ENCODE results near the gene SNPH. TPM values are rescaled to one million over a fixed set of nuclear protein-coding genes. Genes with fewer than 3 reads are reported as not detected.

Gene SNPH
- total and polyA plus RNA-seq, 2 experiments from 2014 or later = 5.7 to 11.2 TPM

DNA sequence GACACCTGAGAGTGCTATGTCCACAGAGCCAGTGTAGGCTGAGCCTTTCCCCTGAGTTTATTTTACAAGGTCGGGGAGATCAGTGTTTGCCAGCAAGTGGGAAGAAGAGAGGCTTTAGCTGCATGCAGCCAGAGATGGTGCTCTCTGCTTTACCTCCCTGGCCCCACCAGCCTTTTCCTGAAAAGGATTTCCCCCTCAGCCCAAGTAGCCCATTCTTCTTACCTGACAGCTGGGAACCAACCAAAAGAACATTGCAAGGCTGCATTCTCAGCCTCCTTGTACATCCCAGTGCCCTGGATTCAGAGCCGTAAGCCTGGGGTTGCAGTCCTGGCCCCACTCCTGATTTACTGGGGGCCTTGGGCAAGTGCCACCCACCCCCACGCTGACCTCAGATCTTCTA is 16.9 kb downstream of the SNPH start:
- in situ Hi-C loops (cut with MboI) = no loop called here
- 82 to 90% methylated on average over 3 of the region's 3 CpGs for WGBS, 2 experiments (ENCODE audit: low coverage in 1 of 2, low lambda C conversion rate in 2 of 2, missing lambda C conversion rate in 2 of 2)
- Histone ChIP-seq H3K27me3 (replicated peaks; ENCODE audit: insufficient read depth) (no peaks in the 10 kb centered on the region), H3K9me2 (ENCODE audit: insufficient read depth) (no peaks in the 10 kb centered on the region), H3K4me1 (ENCODE audit: insufficient read depth) (no peaks in the 10 kb centered on the region; the same call in 1 of the 2 replicates), H3K36me3 (ENCODE audit: low read depth) (no peaks in the 10 kb centered on the region), H2AFZ (no peak overlapping the region), H3K4me3 (no peak overlapping the region), H3K4me2 (ENCODE audit: unreplicated experiment) (no peak overlapping the region), H3K9me3 (ENCODE audit: low read depth) (no peaks in the 10 kb centered on the region), H3F3A (ENCODE audit: insufficient read depth) (no peaks in the 10 kb centered on the region), H3K79me2 (ENCODE audit: insufficient read depth) (no peaks in the 10 kb centered on the region), H3K27ac (no peak overlapping the region), H3K9ac (no peak overlapping the region), H4K20me1 (ENCODE audit: insufficient read depth) (no peaks in the 10 kb centered on the region)
- no peak for TF ChIP-seq EZH2 (IDR thresholded peaks at IDR 0.05; ENCODE audit: insufficient read depth, poor library complexity, severe bottlenecking)
- TF ChIP-seq EZH2phosphoT487 (IDR thresholded peaks at IDR 0.05; ENCODE audit: insufficient read depth, low read depth) = no peak
- DNase-seq = no peak

DNA sequence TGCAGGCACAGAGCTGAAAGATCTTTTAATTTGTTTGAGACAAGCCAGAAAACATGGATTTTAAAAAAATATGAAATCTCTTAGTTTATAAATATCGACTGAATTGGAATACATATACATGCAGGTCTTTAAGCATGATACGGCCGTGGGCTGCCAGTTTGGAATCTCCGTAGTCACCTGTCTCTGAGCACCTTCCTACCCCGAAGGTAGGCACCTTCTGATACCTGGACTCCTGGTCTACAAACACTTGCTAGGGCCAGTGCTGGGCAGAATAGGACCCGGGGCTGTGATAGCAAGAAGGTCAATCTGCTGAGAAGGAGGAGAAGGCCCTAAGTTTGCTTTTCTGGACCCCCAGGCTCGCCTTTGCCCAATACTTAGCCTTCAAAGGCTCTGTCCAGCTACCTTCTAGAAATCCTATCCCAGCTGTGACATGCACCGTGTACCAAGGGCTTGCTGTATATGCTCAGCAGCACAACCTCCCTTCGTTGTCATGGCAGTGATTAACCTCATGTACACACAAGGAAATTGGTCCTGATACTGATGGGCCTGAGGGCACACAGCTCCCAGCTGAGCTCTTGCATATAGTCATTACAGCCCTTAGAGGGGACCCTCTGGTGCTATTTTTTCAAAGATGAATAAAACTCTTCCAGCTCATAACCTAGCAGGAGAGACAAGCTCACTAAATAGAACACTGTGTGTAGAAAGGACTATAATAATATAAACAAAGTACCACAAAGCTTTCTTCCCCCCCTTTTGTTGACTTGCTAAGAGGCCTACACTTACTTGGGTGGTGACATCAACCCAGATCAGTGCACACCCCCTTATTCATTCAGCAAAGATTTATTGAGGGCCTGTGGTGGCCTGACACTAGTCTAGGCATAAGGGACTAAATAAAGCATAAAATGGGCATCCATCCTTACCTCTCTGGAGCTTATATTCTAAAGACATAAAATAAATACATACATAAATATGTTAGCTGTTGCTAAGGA is 17.7 kb downstream of the SNPH start:
- H3K27ac ChIP-seq = no peak overlapping the region
- H3K79me2 ChIP-seq (ENCODE audit: insufficient read depth) = no peaks in the 10 kb centered on the region
- no peak overlapping the region for H3K4me2 ChIP-seq (ENCODE audit: unreplicated experiment)
- H3F3A ChIP-seq (ENCODE audit: insufficient read depth) = no peaks in the 10 kb centered on the region
- H2AFZ ChIP-seq = no peak overlapping the region
- H3K9me3 ChIP-seq (ENCODE audit: low read depth) = no peaks in the 10 kb centered on the region
- no peak overlapping the region for H3K4me3 ChIP-seq
- no peak for DNase-seq
- WGBS, 2 experiments (ENCODE audit: low coverage in 1 of 2, low lambda C conversion rate in 2 of 2, missing lambda C conversion rate in 2 of 2) = 85 to 89% methylated on average over 9 of the region's 9 CpGs
- H3K27me3 ChIP-seq (replicated peaks; ENCODE audit: insufficient read depth) = no peaks in the 10 kb centered on the region
- no peaks in the 10 kb centered on the region for H3K9me2 ChIP-seq (ENCODE audit: insufficient read depth)
- in situ Hi-C loops (cut with MboI) = no loop called here
- no peaks in the 10 kb centered on the region; the same call in 1 of the 2 replicates for H3K4me1 ChIP-seq (ENCODE audit: insufficient read depth)
- TF ChIP-seq EZH2phosphoT487 (IDR thresholded peaks at IDR 0.05; ENCODE audit: insufficient read depth, low read depth) (no peak), EZH2 (IDR thresholded peaks at IDR 0.05; ENCODE audit: insufficient read depth, poor library complexity, severe bottlenecking) (no peak)
- H3K36me3 ChIP-seq (ENCODE audit: low read depth) = no peaks in the 10 kb centered on the region
- H4K20me1 ChIP-seq (ENCODE audit: insufficient read depth) = no peaks in the 10 kb centered on the region
- no peak overlapping the region for H3K9ac ChIP-seq

DNA sequence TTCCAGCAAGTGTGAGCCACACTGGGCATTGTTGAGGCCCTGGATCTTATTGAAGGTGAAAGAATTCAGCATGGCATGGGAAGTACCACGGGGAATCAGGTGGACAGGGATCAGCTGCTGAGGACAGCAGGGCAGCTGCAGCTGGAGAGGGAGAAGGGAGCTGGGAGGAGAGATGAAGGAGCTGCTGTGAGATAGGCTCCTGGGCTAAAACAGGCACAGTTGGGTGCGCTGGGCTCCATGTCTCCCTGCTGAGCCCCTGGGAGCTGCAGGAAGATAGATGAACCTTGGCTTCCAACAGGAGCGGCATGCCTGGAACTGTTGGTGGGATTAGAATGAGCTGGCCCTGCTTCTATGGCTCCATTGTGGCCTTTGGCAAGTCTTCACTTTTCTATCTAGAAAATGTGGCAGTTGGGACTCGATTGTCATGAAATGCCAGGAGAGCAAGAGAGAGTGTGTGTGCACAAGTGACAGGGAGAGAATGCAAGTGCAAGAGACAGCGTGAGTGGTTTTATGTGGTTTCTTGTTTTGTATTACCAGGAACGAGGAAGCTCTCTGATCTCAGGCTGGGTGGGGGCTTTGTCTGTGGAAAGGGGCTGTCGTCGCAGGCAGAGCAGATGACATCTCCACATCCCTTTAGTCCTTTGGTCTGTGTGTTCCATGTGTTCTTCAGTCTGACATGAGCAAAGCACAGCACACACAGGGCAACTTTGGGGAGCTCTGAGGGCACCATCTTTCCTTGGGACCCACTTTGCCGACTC is 20.4 kb downstream of the SNPH start:
- Histone ChIP-seq H3K27ac (no peak overlapping the region), H3F3A (ENCODE audit: insufficient read depth) (no peaks in the 10 kb centered on the region), H3K9me2 (ENCODE audit: insufficient read depth) (no peaks in the 10 kb centered on the region), H3K9ac (no peak overlapping the region), H2AFZ (no peak overlapping the region), H3K9me3 (ENCODE audit: low read depth) (no peaks in the 10 kb centered on the region), H3K36me3 (ENCODE audit: low read depth) (no peaks in the 10 kb centered on the region), H3K79me2 (ENCODE audit: insufficient read depth) (no peaks in the 10 kb centered on the region), H4K20me1 (ENCODE audit: insufficient read depth) (no peaks in the 10 kb centered on the region), H3K4me2 (ENCODE audit: unreplicated experiment) (no peak overlapping the region), H3K4me3 (no peak overlapping the region), H3K4me1 (ENCODE audit: insufficient read depth) (no peaks in the 10 kb centered on the region), H3K27me3 (replicated peaks; ENCODE audit: insufficient read depth) (no peaks in the 10 kb centered on the region)
- in situ Hi-C loops (cut with MboI) = no loop called here
- WGBS, 2 experiments (ENCODE audit: low coverage in 1 of 2, low lambda C conversion rate in 2 of 2, missing lambda C conversion rate in 2 of 2) = 56 to 63% methylated on average over 9 of the region's 9 CpGs
- TF ChIP-seq EZH2phosphoT487 (IDR thresholded peaks at IDR 0.05; ENCODE audit: insufficient read depth, low read depth) = no peak
- no peak for TF ChIP-seq EZH2 (IDR thresholded peaks at IDR 0.05; ENCODE audit: insufficient read depth, poor library complexity, severe bottlenecking)
- no peak for DNase-seq

DNA sequence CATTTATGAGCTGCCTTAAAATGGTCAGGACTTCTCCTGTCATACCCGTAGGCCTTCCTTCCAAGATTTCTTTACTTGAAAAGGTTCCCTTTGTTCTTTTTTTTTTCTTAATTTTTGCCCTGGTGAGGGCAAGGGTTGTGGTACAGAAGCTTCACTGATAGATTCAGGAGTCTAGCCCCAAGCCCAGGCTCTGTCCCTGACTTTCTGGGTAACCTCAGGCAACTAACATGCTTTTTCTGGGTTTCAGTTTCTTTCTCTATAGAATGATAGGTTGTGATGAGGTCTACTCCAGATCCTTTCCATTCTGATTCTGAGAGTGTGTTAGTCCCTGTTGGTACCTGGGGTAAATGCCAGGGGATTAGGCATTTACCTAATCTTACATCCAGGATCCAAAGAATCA is 21.2 kb downstream of the SNPH start:
- no peak overlapping the region for H3K27ac ChIP-seq
- H3K9me3 ChIP-seq (ENCODE audit: low read depth) = no peaks in the 10 kb centered on the region
- DNase-seq = no peak
- H3K4me2 ChIP-seq (ENCODE audit: unreplicated experiment) = no peak overlapping the region
- no peaks in the 10 kb centered on the region for H3K9me2 ChIP-seq (ENCODE audit: insufficient read depth)
- no peaks in the 10 kb centered on the region for H3K36me3 ChIP-seq (ENCODE audit: low read depth)
- in situ Hi-C loops (cut with MboI) = no loop called here
- H4K20me1 ChIP-seq (ENCODE audit: insufficient read depth) = no peaks in the 10 kb centered on the region
- H3K79me2 ChIP-seq (ENCODE audit: insufficient read depth) = no peaks in the 10 kb centered on the region
- TF ChIP-seq EZH2phosphoT487 (IDR thresholded peaks at IDR 0.05; ENCODE audit: insufficient read depth, low read depth) = no peak
- no peak for TF ChIP-seq EZH2 (IDR thresholded peaks at IDR 0.05; ENCODE audit: insufficient read depth, poor library complexity, severe bottlenecking)
- no peak overlapping the region for H2AFZ ChIP-seq
- H3K9ac ChIP-seq = no peak overlapping the region
- no peaks in the 10 kb centered on the region for H3K4me1 ChIP-seq (ENCODE audit: insufficient read depth)
- 93 to 96% methylated on average over 1 of the region's 1 CpG for WGBS, 2 experiments (ENCODE audit: low coverage in 1 of 2, low lambda C conversion rate in 2 of 2, missing lambda C conversion rate in 2 of 2)
- H3K4me3 ChIP-seq = no peak overlapping the region
- no peaks in the 10 kb centered on the region for H3K27me3 ChIP-seq (replicated peaks; ENCODE audit: insufficient read depth)
- H3F3A ChIP-seq (ENCODE audit: insufficient read depth) = no peaks in the 10 kb centered on the region

Measured in GM23248 (cell line).